ENCODE data around the gene GAPDH. TPM values are rescaled to one million over a fixed set of nuclear protein-coding genes. Genes with fewer than 3 reads are reported as not detected.
A peak's percentile ranks its signal among the peaks of the same experiment; 100 is the strongest.

Gene GAPDH
- total and polyA plus RNA-seq, 8 donors = 579 to 2,765 (median 1,254) TPM

- H3K36me3 ChIP-seq = peaks cover 29 to 69% (median 60%) of the 10 kb centered on the region in 4 donors
- no peak for TF ChIP-seq POLR2AphosphoS5 (IDR thresholded peaks at IDR 0.05)
- no peak for TF ChIP-seq EP300 (IDR thresholded peaks at IDR 0.05)
- TF ChIP-seq POLR2A (IDR thresholded peaks at IDR 0.05) = no peak
- no peak for TF ChIP-seq CTCF (IDR thresholded peaks at IDR 0.05)
- no peaks in the 10 kb centered on the region for H3K27me3 ChIP-seq
- no peak overlapping the region for H3K4me3 ChIP-seq
- no peaks in the 10 kb centered on the region for H3K9me3 ChIP-seq
- WGBS, 5 donors = 86 to 89% (median 88%) methylated on average over 24 to 26 of the region's 26 CpGs
- H3K27ac ChIP-seq = peak overlapping the region in 4 of 5 donors; percentile 29 to 81 (median 48)
- DNase-seq = no peak
- H3K4me1 ChIP-seq = peaks cover 15 to 60% (median 42%) of the 10 kb centered on the region in 4 donors
- intact Hi-C loops (cut with DNase I; ENCODE audit: low total_unique reads) = no loop called here
These were observed 14.2 kb downstream of the GAPDH start for GRCh38 chr12:6548556-6548955.

GRCh38 chr12:6548966-6549683 lies 14.8 kb downstream of the GAPDH start:
- Histone ChIP-seq H3K27ac (peak overlapping the region in 4 of 5 donors; percentile 41 to 86 (median 82)), H3K27me3 (no peaks in the 10 kb centered on the region), H3K4me3 (no peak overlapping the region), H3K9me3 (no peaks in the 10 kb centered on the region), H3K36me3 (peaks cover 28 to 63% (median 59%) of the 10 kb centered on the region in 4 donors), H3K4me1 (peaks cover 20 to 65% (median 46%) of the 10 kb centered on the region in 4 donors)
- TF ChIP-seq EP300 (IDR thresholded peaks at IDR 0.05) (no peak), POLR2AphosphoS5 (IDR thresholded peaks at IDR 0.05) (no peak), CTCF (IDR thresholded peaks at IDR 0.05) (no peak), POLR2A (IDR thresholded peaks at IDR 0.05) (no peak)
- intact Hi-C loops (cut with DNase I; ENCODE audit: low total_unique reads) = no loop called here
- 73 to 89% (median 84%) methylated on average over 14 to 15 of the region's 15 CpGs for WGBS, 5 donors
- no peak for DNase-seq

- Histone ChIP-seq H3K4me3 (no peak overlapping the region), H3K27ac (peak overlapping the region in 4 of 5 donors; percentile 71 to 86 (median 82)), H3K4me1 (peaks cover 26 to 71% (median 49%) of the 10 kb centered on the region in 4 donors), H3K36me3 (peaks cover 22 to 57% (median 54%) of the 10 kb centered on the region in 4 donors), H3K9me3 (no peaks in the 10 kb centered on the region), H3K27me3 (no peaks in the 10 kb centered on the region)
- no peak for DNase-seq
- WGBS, 5 donors = 84 to 95% (median 93%) methylated on average over 14 to 18 of the region's 18 CpGs
- intact Hi-C loops (cut with DNase I; ENCODE audit: low total_unique reads) = no loop called here
- no peak for TF ChIP-seq POLR2AphosphoS5 (IDR thresholded peaks at IDR 0.05)
- TF ChIP-seq EP300 (IDR thresholded peaks at IDR 0.05) = no peak
- no peak for TF ChIP-seq POLR2A (IDR thresholded peaks at IDR 0.05)
- TF ChIP-seq CTCF (IDR thresholded peaks at IDR 0.05) = no peak
These were observed 15.4 kb downstream of the GAPDH start for GRCh38 chr12:6549684-6550151.

- H3K9me3 ChIP-seq = no peaks in the 10 kb centered on the region
- peaks cover 22 to 50% (median 46%) of the 10 kb centered on the region in 4 donors for H3K36me3 ChIP-seq
- intact Hi-C loops (cut with DNase I; ENCODE audit: low total_unique reads) = no loop called here
- DNase-seq = no peak
- 79 to 88% (median 87%) methylated on average over 23 to 24 of the region's 24 CpGs for WGBS, 5 donors
- no peak overlapping the region for H3K4me3 ChIP-seq
- H3K27me3 ChIP-seq = no peaks in the 10 kb centered on the region
- H3K27ac ChIP-seq = peak overlapping the region in 4 of 5 donors; percentile 71 to 86 (median 82)
- peaks cover 31 to 76% (median 52%) of the 10 kb centered on the region in 4 donors for H3K4me1 ChIP-seq
- TF ChIP-seq POLR2AphosphoS5 (IDR thresholded peaks at IDR 0.05) = no peak
- no peak for TF ChIP-seq CTCF (IDR thresholded peaks at IDR 0.05)
- no peak for TF ChIP-seq EP300 (IDR thresholded peaks at IDR 0.05)
- no peak for TF ChIP-seq POLR2A (IDR thresholded peaks at IDR 0.05)
These were observed 16.2 kb downstream of the GAPDH start for GRCh38 chr12:6550294-6551062.

Data from stomach (tissue), 9 donors.